NCI-H128 (cell line): ENCODE measurements around the gene MCTP2.

Experiments used
- DNase-seq: peaks from one replicate; lab custom pipeline; 2025; ENCODE audit not compliant: unreplicated experiment; lab: John Stamatoyannopoulos, UW

MCTP2 gene

GRCh38 chr15:94387849-94388441 lies 156.6 kb downstream of the MCTP2 start:
- no peak for DNase-seq

GRCh38 chr15:94395640-94396039 lies 164.3 kb downstream of the MCTP2 start:
- DNase-seq, result no peak

DNA sequence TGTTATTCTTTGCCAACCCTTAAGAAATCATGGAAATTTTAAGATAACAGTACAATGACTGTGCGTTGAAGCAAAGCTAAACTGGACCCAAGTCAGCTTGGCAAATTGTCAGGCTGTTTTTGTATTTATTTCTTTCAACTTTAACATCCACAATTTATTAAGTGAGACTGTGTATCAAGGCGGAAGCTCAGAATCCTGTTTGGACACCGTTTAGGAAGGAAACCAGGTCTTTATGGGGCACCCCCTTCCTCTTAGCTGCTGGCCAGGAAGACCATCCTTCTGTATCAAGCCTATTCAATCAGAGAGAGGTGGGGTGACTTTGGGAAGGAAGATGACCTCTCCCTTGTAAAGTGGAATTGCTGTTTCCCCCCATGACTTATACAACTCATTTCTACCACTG lies 166.0 kb downstream of the MCTP2 start:
- no peak for DNase-seq

DNA sequence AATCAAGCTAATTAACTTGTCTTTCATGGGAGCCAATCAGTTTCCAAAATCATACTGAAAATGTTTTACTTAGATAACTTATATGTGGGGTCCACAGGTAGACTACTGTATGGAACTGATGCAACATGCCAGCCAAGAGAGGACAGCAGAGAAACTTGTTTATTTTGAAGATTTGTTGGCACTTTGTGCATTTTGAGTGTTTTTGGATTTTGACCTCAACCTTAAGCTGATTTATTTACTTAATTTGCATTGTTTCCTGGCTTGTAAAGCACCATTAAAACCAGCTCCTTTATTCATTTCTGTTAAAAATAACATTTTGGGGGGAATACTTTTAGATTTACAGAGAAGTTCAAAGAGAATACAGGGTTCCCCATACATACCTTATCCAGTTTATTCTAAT lies 166.6 kb downstream of the MCTP2 start:
- DNase-seq, result no peak

DNA sequence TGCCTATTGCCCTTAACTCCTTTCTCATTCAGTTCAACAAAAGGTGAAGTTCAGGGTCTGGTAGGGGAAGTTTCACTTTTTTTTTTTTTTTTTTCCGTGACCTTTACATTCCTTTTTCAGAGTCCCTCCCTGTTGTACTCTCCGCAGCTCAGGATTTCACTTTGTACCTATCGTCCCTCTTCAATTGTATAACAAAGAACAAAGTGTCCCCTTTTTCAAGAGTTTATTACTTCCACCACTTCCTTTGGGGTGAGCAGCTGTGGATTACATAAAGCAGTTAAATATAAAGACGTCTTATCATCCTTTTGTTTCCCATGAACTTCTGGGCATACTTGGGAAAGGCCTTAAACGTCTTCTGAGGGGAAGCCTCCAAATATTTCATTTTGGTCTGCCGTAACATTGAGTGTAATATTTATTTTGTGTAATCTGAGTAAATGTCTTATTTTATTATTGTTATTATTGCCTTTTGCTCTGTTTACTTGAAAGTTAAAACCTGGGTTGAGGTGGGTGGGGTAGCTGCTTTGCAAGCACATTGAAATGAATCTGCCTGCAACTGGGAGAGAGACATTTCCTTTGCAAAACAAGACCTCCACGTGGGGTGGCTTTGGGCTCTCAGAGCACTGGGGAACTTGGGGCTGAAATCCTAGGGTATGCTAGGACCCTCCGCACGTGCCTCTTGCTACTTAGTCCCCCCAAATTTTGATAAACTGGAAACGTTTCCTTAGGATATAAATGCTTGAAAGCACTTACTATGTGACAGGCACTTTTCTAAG lies 169.4 kb downstream of the MCTP2 start:
- no peak for DNase-seq

DNA sequence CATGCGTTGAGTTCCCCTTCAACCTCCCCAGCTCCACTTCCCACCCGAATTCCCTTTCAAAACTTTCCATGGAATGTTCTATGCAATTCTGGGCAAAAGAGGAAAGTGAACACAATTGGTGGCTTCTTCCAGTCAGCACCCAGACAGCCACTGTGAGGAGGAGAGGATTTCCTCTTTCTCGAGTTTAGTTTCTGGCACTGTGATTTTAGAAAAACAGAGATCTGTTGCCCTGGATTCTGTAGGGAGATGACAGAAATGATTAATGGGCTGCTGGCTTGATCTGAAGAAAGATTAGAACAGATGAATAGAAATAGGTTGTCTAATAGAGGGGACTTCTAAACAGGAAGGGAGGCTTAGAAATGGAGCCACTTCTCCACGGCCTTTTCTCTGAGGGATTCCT lies 172.0 kb downstream of the MCTP2 start:
- DNase-seq, result no peak

DNA sequence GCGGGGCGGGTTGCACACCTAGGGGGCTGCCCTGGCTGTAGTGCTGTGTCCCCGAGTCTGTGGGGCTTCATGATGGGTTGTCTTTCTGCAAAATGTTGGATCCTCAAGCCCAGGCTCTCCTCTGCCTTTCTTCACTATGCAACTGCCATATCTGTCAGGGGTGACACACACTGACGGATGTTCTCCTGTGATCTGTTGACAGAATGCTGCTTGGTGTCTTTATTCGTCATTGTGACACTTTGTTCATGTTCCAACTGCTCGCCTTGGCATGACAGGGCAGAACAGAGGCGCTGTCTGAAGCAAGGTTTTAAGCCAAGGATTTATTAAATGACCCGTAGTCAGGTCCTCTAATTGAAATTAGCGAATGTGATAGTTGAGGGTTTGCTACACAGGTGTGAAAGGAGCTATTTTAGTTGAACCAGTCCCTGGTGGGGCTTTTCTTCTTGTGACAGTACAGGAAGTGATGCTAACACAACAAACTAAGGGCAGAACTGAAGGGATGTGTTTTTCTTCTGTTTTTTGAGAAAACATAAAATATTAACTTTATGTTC lies 173.4 kb downstream of the MCTP2 start:
- DNase-seq, result no peak

GRCh38 chr15:94411285-94411684 lies 179.9 kb downstream of the MCTP2 start:
- peak; percentile 81 for DNase-seq

GRCh38 chr15:94411846-94412245 lies 180.5 kb downstream of the MCTP2 start:
- no peak for DNase-seq

- DNase-seq, result no peak
These were observed 181.8 kb downstream of the MCTP2 start for GRCh38 chr15:94412979-94413746.

DNA sequence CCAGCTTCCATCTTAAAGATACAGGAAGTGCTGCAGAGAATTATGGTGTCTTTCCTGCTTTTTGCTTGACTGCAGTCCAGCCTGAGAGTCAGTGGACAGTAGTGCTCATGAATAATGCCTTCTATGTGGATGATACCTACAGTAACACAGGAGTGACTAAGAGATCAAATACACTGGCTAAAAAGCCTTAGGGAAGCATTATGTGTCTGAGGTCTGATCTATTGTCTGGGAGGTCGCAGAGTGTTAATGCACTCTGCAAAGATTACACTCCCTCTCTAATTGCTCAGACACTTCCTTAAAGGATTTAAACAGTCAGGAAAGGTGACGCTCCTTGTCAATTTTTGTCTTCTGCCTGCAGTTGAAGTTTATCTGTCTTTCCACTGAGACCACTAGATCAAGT lies 183.6 kb downstream of the MCTP2 start:
- no peak for DNase-seq

DNA sequence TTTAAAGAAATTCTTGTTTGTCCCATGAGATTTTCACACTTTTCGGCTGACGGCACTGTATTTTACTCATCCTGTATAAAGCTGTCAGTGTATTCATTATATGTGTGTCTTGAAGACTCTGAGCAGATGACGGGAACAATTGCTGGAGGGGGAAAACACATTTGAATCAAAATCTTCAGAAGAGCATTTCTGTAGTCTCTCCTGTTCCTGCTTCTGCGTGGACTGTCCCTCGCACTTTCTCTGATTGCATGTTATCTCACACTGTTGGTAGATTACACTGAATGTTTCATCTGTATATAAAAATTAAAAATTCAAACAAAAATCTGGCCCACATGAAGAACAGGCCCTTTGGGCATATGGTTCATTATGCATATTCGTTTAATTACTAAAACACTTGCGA lies 184.9 kb downstream of the MCTP2 start:
- no peak for DNase-seq

DNA sequence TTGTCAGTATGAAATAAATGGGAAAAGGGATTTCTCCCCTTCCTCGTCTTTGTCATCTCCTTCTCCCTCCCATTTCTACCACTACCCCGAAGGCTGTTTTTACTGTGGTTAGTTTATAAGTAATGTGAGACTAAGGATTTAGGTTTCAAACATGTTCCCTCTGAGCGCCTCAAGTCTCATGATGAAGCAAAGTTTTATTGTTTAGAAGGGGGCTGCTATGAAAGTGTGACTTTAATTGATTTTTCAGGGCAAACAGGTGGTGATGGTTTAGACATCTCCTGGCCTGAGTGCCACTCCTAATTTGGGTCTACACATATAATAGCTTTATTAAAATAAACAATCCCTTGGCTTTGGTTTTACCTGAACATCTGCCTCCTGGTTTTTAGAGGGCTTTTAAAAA lies 185.5 kb downstream of the MCTP2 start:
- peak; percentile 43 for DNase-seq

- no peak for DNase-seq
These were observed 186.3 kb downstream of the MCTP2 start for GRCh38 chr15:94417501-94418293.

GRCh38 chr15:94421706-94422105 lies 190.3 kb downstream of the MCTP2 start:
- no peak for DNase-seq

DNA sequence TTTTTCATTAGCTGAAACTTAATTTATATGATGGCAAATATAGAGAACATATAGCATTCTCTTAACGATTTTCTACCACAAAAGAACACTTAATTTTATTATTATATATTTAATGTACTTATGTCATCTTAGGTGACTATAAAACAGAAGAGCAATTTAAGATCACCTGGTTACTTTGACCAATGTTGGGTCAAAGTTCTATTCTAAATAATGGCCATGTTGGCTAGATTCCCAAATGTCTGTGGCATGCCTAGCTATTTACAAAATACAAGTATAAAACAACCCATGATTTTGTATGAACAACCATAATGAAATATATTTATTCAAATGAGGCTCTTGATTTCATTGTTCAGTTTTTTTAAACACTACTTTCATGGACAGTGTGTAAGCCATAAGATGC lies 200.9 kb downstream of the MCTP2 start:
- DNase-seq, result no peak

- DNase-seq, result no peak
These were observed 207.8 kb downstream of the MCTP2 start for GRCh38 chr15:94439158-94439557.

- DNase-seq, result no peak
These were observed 210.4 kb downstream of the MCTP2 start for GRCh38 chr15:94441760-94442159.

- no peak for DNase-seq
These were observed 211.1 kb downstream of the MCTP2 start for GRCh38 chr15:94442480-94442879.

DNA sequence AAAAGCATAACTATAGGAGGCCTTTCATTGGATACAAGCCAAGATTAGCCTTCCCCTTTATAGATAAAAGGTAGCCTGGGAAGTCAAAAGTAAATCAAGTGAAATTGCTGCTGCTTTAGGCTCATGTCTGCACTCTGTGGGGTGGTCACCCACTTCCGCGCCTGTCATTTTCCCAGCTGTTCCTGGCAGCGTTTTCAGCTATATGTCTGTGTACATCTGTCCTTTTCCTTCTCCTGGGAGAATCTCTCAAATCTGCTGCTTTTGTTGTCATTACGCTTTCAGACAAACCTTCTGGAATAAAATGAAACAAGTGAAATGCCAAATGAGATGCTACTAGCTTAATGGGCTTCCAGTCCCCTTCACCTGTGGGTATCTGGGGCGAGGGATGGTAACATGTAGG lies 211.8 kb downstream of the MCTP2 start:
- DNase-seq, result no peak

GRCh38 chr15:94445566-94446160 lies 214.3 kb downstream of the MCTP2 start:
- DNase-seq, result no peak
